Inflammatory macrophage (primary cell): ENCODE results near the gene SBK1.
"Not testable (repeated sequence)": the region's sequence is repeated elsewhere in the genome, so short reads cannot be mapped to it uniquely, and the experiment has no call there.

Experiments used
- DNase-seq, 2 donors: peaks; one replicate each; pipeline ENCODE4 v3.0.0-alpha.2; 2020 to 2022

Gene SBK1

GRCh38 chr16:28309811-28310311 is 17.5 kb downstream of the SBK1 start:
- DNase-seq, result peak; percentile 66 to 74

DNA sequence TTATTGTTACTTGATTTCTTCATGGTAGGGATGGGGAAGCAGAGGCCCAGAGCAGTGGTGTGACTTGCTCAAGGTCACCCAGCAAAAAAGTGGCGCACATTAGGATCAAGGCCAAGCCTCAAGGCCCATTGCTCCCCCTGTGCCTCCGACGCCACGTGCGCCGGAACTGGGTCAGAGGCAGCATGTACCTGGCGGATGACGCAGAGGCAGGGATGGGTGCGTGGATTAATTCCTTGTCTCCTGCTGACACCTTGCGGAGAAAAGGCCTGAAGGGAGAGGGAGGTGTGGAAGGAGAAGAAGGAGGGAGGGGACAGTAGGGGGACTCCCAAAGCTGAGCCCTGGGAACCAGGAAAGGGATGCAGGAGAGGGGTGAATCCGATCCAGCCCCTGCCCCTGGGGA is 18.5 kb downstream of the SBK1 start:
- no peak for DNase-seq

DNA sequence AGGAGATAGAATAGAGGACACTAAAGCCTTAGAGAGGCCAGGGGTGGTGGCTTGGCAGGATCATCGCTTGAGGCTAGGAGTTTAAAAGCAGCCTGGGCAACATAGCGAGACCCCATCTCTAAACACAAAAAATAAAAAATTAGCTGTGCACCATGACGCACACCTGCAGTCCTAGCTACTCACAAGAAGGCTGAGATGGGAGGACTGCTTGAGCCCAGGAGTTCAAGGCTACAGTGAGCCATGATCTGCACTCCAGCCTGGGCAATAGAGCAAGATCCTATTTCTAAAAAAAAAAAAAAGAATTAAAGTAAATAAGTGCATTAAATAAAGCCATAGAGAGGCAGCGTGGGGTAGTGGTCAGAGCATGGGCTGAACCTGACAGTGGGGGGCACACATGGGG is 19.1 kb downstream of the SBK1 start:
- no peak for DNase-seq

- no peak for DNase-seq
These were observed 19.6 kb downstream of the SBK1 start for GRCh38 chr16:28311913-28312312.

- no peak for DNase-seq
These were observed 20.0 kb downstream of the SBK1 start for GRCh38 chr16:28312327-28312726.

DNA sequence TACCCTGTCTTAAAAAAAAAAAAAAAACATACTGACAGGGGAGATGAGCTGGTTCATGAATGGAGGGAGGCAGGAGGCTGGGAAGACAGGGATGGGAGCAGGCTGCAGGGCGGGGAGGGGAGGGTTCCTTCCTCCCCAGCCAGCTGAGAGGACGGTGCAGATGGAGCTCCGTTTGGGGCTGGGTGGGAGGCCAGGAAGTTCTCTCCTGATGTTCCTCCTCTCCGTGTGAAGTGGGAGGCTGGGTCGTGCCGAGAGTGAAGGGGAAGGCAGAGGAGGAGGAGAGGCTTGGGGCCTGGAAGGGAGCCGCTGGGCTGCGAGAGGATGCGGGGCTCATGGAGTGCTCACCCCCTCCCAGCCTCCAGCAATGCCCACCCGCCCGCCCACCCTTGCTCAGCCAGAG is 21.3 kb downstream of the SBK1 start:
- no peak for DNase-seq

DNA sequence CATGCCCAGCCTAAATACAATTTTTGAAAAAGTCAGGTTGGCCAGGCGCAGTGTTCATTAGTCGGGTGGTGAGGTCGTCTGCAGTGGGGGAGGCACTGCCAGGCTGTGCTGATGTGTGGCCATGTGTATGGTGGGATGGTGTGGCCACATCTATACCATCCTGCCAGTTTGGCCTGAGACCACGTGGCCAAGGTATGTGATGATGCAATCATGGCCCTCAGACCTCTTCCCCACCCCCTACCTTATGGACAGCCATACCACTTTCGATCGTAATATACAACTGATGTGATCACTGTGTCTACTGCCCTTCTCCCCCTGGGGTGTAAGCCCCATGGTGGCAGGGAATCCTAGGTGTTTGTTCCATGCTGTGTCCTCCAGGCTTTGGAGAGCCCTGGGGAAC is 23.7 kb downstream of the SBK1 start:
- no peak for DNase-seq

DNA sequence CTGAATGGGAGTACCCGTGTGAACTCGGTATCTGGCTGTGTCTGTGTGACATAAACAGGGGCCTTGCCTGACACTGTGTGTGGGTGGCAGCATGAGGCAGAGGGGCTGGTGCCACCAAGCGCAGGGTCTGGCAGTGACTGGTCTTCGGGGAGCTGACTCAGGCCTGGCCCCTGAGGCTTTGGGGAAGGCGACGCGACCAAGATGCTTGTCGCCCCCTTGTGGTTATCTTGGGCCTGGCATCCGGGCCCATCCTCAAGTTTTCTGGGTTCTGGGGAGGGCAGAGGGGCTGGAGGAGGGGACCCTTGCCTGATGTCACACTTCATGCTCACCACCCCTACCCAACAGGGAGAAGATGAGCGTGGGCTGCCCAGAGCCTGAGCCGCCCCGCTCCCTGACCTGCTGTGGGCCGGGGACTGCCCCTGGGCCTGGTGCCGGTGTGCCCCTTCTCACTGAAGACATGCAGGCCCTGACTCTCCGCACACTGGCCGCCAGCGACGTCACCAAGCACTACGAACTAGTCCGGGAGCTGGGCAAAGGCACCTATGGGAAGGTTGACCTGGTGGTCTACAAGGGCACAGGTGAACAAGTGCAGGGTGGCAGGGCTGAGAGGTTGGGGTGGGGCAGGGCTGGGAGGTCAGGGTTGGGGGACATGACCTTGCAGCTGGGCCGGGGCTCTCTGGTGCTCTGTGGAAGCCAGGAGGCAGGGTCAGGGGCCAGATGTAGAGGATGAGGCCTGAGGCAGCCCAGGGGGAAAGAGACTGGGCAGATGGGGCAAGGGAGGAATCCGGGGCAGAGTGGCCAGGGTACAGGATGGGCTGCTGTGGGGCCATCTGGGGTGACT is 24.9 kb downstream of the SBK1 start:
- peak; percentile 44 to 59 for DNase-seq

DNA sequence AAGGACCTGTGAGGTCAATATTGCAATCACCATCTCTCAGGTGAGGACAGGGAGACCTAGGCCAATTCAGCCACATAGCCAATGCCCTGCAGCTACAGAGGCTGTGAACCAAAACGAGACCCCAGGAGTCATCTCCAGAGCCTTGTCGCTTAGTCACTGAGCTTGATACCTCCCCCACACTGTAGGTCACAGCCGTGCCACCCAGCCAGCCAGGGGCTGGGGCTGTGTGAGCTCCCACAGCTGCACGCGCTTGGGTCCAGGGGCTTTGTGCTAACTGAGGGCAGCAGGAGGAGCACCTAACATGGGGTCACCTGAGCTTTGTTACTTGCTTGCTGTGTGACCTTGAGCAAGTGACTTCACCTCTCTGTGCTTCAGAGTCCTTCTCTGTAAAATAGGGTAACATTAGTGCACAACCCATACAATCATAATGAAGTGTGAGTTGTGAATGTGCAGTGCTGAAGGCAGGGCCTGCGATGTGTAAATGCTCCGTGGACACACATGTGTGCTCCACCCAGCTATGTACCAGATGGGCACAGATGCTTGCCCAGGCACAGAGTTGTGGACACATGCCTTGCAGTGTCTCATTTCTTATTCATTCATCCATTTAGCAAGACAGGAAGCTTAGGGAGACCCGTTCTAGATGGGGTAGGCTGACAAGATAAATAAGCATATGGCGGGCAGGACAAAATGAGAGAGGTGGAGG is 25.9 kb downstream of the SBK1 start:
- DNase-seq, result no peak

DNA sequence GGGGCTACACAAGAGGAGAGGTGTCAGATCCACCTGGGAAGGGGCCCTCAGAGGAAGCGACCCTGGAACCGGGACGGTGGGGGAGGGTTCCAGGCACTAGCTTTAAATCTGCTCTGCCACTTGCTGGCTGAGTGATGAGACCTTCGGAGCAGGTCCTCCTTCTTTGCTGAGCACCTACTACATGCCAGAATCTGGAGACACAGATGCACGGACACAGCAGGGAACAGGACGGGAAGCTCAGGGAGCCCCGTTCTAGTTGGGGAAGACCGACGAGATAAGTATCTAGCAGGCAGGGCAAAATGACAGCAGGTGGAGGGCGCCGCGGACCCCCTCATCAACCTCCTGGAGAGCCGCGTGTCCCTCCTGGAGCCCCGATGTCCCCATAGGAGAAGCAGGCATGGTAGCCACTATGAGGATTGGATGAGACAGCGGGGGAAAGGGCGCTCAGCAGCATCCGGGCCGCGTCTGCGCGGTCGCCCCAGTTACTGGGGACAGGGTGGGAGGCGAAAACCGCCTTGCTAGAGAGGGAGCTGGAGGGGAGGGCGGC is 27.2 kb downstream of the SBK1 start:
- DNase-seq, result no peak

DNA sequence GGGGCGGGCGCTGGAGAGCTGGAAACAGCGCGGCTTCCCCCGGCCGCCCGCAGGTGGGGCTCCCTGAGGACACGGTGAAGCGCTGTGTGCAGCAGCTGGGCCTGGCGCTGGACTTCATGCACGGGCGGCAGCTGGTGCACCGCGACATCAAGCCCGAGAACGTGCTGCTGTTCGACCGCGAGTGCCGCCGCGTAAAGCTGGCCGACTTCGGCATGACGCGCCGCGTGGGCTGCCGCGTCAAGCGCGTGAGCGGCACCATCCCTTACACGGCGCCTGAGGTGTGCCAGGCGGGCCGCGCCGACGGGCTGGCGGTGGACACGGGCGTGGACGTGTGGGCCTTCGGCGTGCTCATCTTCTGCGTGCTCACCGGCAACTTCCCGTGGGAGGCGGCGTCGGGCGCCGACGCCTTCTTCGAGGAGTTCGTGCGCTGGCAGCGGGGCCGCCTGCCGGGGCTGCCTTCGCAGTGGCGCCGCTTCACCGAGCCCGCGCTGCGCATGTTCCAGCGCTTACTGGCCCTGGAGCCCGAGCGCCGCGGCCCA is 27.8 kb downstream of the SBK1 start:
- no peak for DNase-seq

GRCh38 chr16:28320741-28321140 is 28.4 kb downstream of the SBK1 start:
- no peak for DNase-seq

DNA sequence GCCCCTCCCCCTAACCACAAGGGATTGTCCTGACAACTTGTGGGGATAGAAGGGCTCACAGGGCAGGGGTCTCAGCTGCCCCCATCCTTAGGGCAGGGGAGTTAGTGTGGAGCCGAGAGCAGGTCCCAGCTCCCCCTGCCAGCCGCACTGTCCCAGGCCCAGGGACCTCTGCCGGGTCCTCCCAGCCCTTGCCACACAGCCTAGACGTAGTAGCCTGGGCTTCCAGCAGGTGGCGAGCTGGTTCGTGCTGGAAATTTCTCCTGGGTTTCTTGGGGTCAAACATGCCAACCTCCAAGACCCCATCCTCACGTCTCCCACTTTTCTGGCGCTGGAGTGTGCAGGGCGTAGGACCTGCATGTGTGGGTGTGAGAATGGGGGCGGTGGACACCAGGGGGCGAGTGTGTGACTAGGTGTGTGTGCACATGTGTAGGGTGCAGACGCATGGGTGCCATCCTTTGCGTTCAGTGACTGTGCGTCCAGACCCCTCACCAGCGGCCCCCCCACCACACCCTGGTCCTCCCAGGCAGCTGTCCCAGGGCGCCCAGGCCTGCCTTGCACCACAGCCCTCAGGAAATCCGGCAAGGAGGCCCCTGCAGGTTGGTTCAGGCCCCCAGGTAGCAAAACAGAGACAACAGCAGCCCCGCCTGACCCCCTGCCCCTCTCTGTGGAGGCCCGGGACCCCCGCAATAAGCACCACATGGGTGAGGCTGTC is 29.5 kb downstream of the SBK1 start:
- DNase-seq, result peak; percentile 34 to 45

GRCh38 chr16:28324235-28324886 is 32.0 kb downstream of the SBK1 start:
- DNase-seq, result no peak

DNA sequence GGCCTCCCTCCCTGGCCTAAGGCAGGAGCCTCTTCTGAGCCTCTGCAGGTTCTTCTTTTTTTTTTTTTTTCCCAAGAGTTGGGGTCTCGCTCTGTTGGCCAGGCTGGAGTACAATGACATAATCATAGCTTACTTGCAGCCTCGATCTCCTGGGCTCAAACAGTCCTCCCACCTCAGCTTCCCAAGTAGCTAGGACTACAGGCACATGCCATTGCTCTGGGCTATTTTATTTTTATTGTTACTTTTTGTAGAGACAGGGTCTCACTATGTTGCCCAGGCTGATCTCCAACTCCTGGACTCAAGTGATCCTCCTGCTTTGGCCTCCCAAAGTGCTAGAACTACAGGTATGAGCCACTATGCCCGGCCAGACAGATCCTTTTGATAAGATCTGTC is 32.6 kb downstream of the SBK1 start:
- no peak for DNase-seq

DNA sequence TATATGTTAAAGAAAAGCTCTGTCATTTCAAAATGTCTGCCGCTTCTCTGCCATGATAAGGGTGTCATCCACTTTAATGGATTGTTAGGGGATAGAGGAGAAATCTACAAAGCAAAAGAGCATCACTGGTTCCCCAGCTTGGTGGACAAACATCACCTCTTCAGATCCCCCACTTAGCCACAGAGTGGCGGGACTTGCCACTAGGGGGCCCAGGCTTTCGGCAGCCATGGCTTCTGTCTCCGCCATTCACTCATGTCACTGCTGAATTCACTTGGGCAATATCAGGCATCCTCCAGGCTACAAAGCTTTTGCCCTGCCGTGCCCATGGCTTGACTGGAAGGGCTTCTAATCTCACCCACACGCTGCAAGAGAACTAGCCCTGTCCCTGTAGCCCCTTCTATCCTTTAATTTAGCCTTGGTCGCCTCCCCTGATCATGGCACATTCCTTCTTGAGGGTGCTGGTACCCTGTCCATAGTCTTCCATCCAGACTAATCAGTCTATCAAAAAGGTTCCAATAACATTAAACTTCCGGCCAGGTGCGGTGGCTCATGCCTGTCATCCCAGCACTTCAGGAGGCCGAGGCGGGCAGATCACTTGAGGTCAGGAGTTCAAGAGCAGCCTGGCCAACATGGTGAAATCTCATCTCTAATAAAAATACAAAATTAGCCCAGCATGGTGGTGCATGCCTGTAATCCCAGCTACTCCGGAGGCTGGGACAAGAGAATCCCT is 34.7 kb downstream of the SBK1 start:
- DNase-seq, result peak; percentile 65 to 74

DNA sequence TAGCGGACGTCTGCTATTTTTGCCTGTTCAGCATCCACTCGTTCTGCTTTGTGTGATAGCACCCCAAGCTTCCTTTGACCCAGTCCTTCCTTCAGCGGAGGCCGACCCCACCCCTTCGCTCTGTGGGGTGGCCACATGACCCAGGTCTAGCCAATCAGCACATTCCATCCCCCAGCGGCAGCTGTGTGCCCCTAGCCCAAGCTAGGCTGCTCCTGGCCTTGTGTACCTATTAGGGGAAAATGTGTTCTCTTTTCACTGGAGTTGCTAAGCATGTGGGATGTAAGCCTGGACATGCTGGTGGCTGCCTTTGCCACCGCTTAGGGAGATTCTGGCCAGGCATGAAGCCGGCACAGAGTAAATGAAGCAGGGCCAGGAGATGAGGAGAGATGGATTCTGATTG is 37.9 kb downstream of the SBK1 start:
- not testable (repeated sequence) for DNase-seq

- not testable (repeated sequence) for DNase-seq
These were observed 38.7 kb downstream of the SBK1 start for GRCh38 chr16:28330981-28331380.

- not testable (repeated sequence) for DNase-seq
These were observed 40.3 kb downstream of the SBK1 start for GRCh38 chr16:28332632-28333031.

DNA sequence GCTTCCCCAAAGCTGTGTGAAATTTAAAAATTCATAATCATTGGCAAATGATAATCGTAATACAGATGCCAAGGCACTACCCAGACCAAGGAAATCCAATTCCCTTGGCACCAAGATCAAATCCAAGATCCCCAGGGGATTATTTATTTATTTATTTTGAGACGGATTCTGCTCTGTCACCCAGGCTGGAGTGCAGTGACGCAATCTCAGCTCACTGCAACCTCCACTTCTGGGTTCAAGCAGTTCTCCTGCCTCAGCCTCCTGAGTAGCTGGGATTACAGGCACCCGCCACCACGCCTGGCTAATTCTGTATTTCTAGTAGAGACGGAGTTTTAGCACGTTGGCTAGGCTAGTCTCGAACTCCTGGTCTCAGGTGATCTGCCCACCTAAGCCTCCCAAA is 43.4 kb downstream of the SBK1 start:
- not testable (repeated sequence) for DNase-seq

GRCh38 chr16:28336940-28337710 is 44.8 kb downstream of the SBK1 start:
- DNase-seq, result not testable (repeated sequence)
